Measurements from ENCODE around the gene UGT1A3. TPM values are rescaled to one million over a fixed set of nuclear protein-coding genes. Genes with fewer than 3 reads are reported as not detected.

Gene UGT1A3
- total and polyA plus RNA-seq, 3 experiments from 2014 or later: not detected

DNA sequence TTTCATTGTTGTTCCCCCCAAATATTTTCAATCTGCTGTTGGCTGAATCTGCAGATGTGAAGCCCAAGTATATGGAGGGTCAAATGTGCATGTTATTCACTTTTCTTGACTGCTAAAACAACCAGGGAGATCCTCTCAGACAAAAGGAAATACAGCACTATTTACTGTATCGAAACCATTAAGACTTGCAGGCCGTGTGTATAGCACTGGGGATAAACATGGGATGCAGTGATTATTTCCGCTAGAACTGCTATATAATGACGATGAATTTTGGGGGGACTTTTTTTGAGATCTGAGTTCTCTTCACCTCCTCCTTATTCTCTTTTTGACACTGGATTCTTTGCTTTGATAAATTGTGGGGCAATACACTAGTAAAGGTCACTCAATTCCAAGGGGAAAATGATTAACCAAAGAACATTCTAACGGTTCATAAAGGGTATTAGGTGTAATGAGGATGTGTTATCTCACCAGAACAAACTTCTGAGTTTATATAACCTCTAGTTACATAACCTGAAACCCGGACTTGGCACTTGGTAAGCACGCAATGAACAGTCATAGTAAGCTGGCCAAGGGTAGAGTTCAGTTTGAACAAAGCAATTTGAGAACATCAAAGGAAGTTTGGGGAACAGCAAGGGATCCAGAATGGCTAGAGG, 27.7 kb downstream of the UGT1A3 start:
- ChIA-PET CTCF (no interaction called here), POLR2A (no interaction called here)
- no peak overlapping the region for H3K4me3 Mint-ChIP-seq
- no peaks in the 10 kb centered on the region for H3K4me1 Mint-ChIP-seq
- H3K36me3 Mint-ChIP-seq: peaks cover 0 to 4% (median 0%) of the 10 kb centered on the region in 3 donors
- H3K27me3 Mint-ChIP-seq: peaks cover 5 to 34% of the 10 kb centered on the region in 2 donors
- no peaks in the 10 kb centered on the region for H3K9me3 ChIP-seq (ENCODE audit: low read length)
- no peak overlapping the region for H3K27ac Mint-ChIP-seq
- no peak for DNase-seq
- no peaks in the 10 kb centered on the region for H3K27me3 ChIP-seq (ENCODE audit: insufficient read depth, low read length, poor library complexity, severe bottlenecking)
- peaks cover 0 to 5% (median 4%) of the 10 kb centered on the region in 5 donors for H3K9me3 Mint-ChIP-seq
- no peaks in the 10 kb centered on the region for H3K36me3 ChIP-seq (ENCODE audit: insufficient read depth, low read length)
- no peaks in the 10 kb centered on the region for H3K4me1 ChIP-seq (ENCODE audit: insufficient read depth, low read length)
- H3K4me3 ChIP-seq (ENCODE audit: low read length): no peak overlapping the region
- no peak overlapping the region for H3K27ac ChIP-seq (ENCODE audit: low read depth, low read length)

DNA sequence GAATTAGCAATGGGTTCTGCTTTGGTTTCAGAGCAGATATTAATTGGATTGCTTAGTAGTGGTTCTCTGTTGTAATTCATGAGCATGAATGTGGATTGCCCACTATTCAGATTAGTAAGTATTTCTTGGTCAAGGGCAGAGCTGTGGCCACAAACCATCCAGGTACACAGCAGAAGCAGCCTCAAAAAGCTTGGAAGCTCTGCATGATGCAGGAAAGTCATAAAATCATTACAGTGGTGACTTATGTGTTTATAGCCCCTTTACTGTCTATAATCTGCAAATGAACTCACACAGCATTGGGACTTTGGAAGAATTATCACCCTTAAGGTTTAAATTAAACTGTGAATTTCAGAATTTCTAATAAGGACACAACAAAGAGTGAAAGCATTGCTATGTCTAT, 29.3 kb downstream of the UGT1A3 start:
- H3K36me3 ChIP-seq (ENCODE audit: insufficient read depth, low read length): no peaks in the 10 kb centered on the region
- ChIA-PET CTCF (no interaction called here), POLR2A (no interaction called here)
- no peak overlapping the region for H3K4me3 ChIP-seq (ENCODE audit: low read length)
- H3K27ac ChIP-seq (ENCODE audit: low read depth, low read length): no peak overlapping the region
- H3K27me3 Mint-ChIP-seq: peaks cover 5 to 24% of the 10 kb centered on the region in 2 donors
- no peaks in the 10 kb centered on the region for H3K4me1 ChIP-seq (ENCODE audit: insufficient read depth, low read length)
- peaks cover 0 to 4% (median 0%) of the 10 kb centered on the region in 5 donors for H3K9me3 Mint-ChIP-seq
- no peak overlapping the region for H3K27ac Mint-ChIP-seq
- H3K4me1 Mint-ChIP-seq: no peaks in the 10 kb centered on the region
- H3K4me3 Mint-ChIP-seq: no peak overlapping the region
- DNase-seq: no peak
- H3K36me3 Mint-ChIP-seq: no peaks in the 10 kb centered on the region
- H3K27me3 ChIP-seq (ENCODE audit: insufficient read depth, low read length, poor library complexity, severe bottlenecking): no peaks in the 10 kb centered on the region
- no peaks in the 10 kb centered on the region for H3K9me3 ChIP-seq (ENCODE audit: low read length)

DNA sequence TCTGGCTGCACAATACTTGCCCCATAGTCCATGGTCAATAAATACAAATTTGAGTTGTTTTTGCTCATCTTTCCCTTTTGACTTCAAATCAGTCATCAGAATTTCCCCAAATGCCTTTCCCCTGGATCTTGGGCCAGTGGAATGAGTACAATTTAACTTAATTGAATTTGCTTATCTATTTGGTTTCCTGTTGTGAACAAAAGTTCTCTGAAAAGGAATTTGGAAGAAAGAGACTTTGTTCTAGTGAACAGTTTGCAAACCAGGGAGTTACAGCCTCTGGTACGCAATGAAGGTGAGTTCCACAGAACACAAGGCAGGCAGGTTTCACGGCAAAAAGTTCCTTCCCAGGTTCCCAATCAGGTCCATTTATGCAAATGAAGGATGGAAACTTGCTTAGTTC, 30.0 kb downstream of the UGT1A3 start:
- ChIA-PET POLR2A (no interaction called here), CTCF (no interaction called here)
- H3K9me3 Mint-ChIP-seq: peaks cover 0 to 4% (median 0%) of the 10 kb centered on the region in 5 donors
- H3K4me3 ChIP-seq (ENCODE audit: low read length): no peak overlapping the region
- H3K27ac Mint-ChIP-seq: no peak overlapping the region
- no peaks in the 10 kb centered on the region for H3K4me1 ChIP-seq (ENCODE audit: insufficient read depth, low read length)
- H3K36me3 Mint-ChIP-seq: no peaks in the 10 kb centered on the region
- no peak for DNase-seq
- no peaks in the 10 kb centered on the region for H3K36me3 ChIP-seq (ENCODE audit: insufficient read depth, low read length)
- H3K9me3 ChIP-seq (ENCODE audit: low read length): no peaks in the 10 kb centered on the region
- no peaks in the 10 kb centered on the region for H3K4me1 Mint-ChIP-seq
- H3K27me3 ChIP-seq (ENCODE audit: insufficient read depth, low read length, poor library complexity, severe bottlenecking): no peaks in the 10 kb centered on the region
- no peak overlapping the region for H3K4me3 Mint-ChIP-seq
- peaks cover 6 to 24% of the 10 kb centered on the region in 2 donors for H3K27me3 Mint-ChIP-seq
- H3K27ac ChIP-seq (ENCODE audit: low read depth, low read length): no peak overlapping the region

DNA sequence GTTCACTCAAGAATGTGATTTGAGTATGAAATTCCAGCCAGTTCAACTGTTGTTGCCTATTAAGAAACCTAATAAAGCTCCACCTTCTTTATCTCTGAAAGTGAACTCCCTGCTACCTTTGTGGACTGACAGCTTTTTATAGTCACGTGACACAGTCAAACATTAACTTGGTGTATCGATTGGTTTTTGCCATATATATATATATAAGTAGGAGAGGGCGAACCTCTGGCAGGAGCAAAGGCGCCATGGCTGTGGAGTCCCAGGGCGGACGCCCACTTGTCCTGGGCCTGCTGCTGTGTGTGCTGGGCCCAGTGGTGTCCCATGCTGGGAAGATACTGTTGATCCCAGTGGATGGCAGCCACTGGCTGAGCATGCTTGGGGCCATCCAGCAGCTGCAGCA, 31.2 kb downstream of the UGT1A3 start, which contains the start of gene UGT1A1:
Gene UGT1A1 (plus strand): TSS at position 228 of the 400 bp plus-strand sequence. CDS start 18 bp downstream, at position 246.
- no peaks in the 10 kb centered on the region for H3K36me3 ChIP-seq (ENCODE audit: insufficient read depth, low read length)
- Mint-ChIP-seq H3K36me3 (no peaks in the 10 kb centered on the region), H3K9me3 (peaks cover 0 to 4% (median 0%) of the 10 kb centered on the region in 5 donors), H3K4me1 (no peaks in the 10 kb centered on the region), H3K4me3 (no peak within 1 kb of the TSS), H3K27me3 (peaks cover 4 to 29% of the 10 kb centered on the region in 2 donors), H3K27ac (no peak within 1 kb of the TSS)
- DNase-seq: no peak
- H3K27ac ChIP-seq (ENCODE audit: low read depth, low read length): no peak within 1 kb of the TSS
- H3K4me1 ChIP-seq (ENCODE audit: insufficient read depth, low read length): no peaks in the 10 kb centered on the region
- H3K4me3 ChIP-seq (ENCODE audit: low read length): no peak within 1 kb of the TSS
- CTCF ChIA-PET: no interaction called here
- POLR2A ChIA-PET: no interaction called here
- no peaks in the 10 kb centered on the region for H3K27me3 ChIP-seq (ENCODE audit: insufficient read depth, low read length, poor library complexity, severe bottlenecking)
- H3K9me3 ChIP-seq (ENCODE audit: low read length): no peaks in the 10 kb centered on the region

DNA sequence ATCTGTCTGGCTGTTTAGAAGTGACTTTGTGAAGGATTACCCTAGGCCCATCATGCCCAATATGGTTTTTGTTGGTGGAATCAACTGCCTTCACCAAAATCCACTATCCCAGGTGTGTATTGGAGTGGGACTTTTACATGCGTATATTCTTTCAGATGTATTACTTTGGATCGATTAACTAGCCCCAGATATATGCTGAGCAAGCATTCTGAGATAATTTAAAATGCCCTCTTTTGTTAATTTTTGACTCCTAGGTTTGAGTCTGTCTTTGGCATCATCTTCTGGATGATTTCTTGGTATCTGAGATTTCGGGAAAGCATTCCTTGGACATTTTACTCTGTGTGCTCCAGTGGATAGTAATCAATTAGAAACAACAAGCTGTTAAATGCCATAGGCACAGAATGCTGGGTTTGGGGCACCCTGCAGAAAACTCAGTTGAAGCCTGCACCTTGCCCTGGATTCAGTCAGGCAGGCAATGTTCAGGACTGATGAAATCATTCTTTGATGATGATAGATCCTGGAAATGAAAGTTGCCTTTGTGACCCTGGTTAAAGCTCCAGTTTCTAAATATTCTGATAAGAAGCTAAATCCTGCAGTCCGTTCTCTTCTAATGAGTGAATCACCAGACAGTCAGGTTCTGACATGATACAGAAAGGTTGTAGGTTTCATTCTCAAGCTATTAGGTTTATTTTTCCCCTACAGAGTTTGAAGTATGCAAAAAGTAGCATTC, 32.4 kb downstream of the UGT1A3 start:
- H3K4me1 Mint-ChIP-seq: no peaks in the 10 kb centered on the region
- no peaks in the 10 kb centered on the region for H3K36me3 Mint-ChIP-seq
- H3K9me3 Mint-ChIP-seq: peaks cover 0 to 6% (median 0%) of the 10 kb centered on the region in 5 donors
- peaks cover 8 to 34% of the 10 kb centered on the region in 2 donors for H3K27me3 Mint-ChIP-seq
- H3K4me1 ChIP-seq (ENCODE audit: insufficient read depth, low read length): no peaks in the 10 kb centered on the region
- POLR2A ChIA-PET: no interaction called here
- H3K27ac ChIP-seq (ENCODE audit: low read depth, low read length): no peak overlapping the region
- DNase-seq: no peak
- H3K4me3 Mint-ChIP-seq: no peak overlapping the region
- H3K27ac Mint-ChIP-seq: no peak overlapping the region
- no peaks in the 10 kb centered on the region for H3K36me3 ChIP-seq (ENCODE audit: insufficient read depth, low read length)
- CTCF ChIA-PET: no interaction called here
- no peaks in the 10 kb centered on the region for H3K27me3 ChIP-seq (ENCODE audit: insufficient read depth, low read length, poor library complexity, severe bottlenecking)
- H3K4me3 ChIP-seq (ENCODE audit: low read length): no peak overlapping the region
- H3K9me3 ChIP-seq (ENCODE audit: low read length): no peaks in the 10 kb centered on the region

DNA sequence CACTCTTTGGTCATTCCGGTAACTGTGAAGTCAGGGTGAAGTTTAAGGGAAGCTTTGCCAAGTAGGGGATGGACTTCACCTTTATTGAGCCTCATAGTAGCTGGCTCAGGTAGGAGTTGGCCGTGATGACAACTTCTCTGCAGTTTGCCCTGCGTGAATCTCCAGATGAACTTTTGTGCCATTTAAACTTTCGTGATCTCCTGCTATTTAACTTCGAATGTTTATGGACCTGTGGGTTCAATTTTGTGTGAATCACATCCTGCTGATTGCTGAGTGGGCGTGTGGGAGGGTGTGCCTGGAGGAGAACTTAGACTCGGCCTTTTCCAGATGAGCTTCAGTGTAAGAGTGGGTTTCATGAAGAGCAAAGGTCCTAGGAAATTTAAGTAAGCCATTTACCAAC, 35.4 kb downstream of the UGT1A3 start:
- Mint-ChIP-seq H3K36me3 (no peaks in the 10 kb centered on the region), H3K9me3 (peaks cover 0 to 2% (median 0%) of the 10 kb centered on the region in 5 donors), H3K27ac (no peak overlapping the region), H3K27me3 (peaks cover 10 to 43% of the 10 kb centered on the region in 2 donors), H3K4me3 (no peak overlapping the region), H3K4me1 (no peaks in the 10 kb centered on the region)
- H3K27ac ChIP-seq (ENCODE audit: low read depth, low read length): no peak overlapping the region
- H3K27me3 ChIP-seq (ENCODE audit: insufficient read depth, low read length, poor library complexity, severe bottlenecking): no peaks in the 10 kb centered on the region
- H3K36me3 ChIP-seq (ENCODE audit: insufficient read depth, low read length): no peaks in the 10 kb centered on the region
- CTCF ChIA-PET: no interaction called here
- no peak for DNase-seq
- POLR2A ChIA-PET: no interaction called here
- no peaks in the 10 kb centered on the region for H3K4me1 ChIP-seq (ENCODE audit: insufficient read depth, low read length)
- H3K9me3 ChIP-seq (ENCODE audit: low read length): no peaks in the 10 kb centered on the region
- H3K4me3 ChIP-seq (ENCODE audit: low read length): no peak overlapping the region

DNA sequence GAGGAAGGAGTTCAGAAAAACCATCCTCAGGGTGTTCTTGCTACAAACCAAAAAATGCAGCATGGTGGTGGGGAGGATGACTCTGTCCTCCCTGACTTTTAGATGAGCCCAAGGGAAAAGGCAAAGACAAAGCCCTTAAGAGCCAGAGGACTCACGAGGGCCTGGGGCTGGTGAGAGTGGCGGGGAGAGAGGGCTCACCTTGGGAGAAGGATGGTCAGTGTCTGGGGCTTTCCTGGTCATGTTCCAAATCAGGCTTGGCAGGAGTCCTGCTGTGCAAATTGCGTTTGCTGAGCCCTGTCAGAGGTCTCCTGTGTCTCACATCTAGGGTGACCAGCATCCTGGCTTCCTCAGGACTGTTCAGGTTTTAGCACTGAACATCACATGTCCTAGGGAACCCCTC, 35.9 kb downstream of the UGT1A3 start:
- CTCF ChIA-PET: no interaction called here
- Histone ChIP-seq H3K36me3 (ENCODE audit: insufficient read depth, low read length) (no peaks in the 10 kb centered on the region), H3K4me1 (ENCODE audit: insufficient read depth, low read length) (no peaks in the 10 kb centered on the region), H3K27ac (ENCODE audit: low read depth, low read length) (no peak overlapping the region), H3K4me3 (ENCODE audit: low read length) (no peak overlapping the region), H3K9me3 (ENCODE audit: low read length) (no peaks in the 10 kb centered on the region), H3K27me3 (ENCODE audit: insufficient read depth, low read length, poor library complexity, severe bottlenecking) (no peaks in the 10 kb centered on the region)
- Mint-ChIP-seq H3K27ac (no peak overlapping the region), H3K36me3 (no peaks in the 10 kb centered on the region), H3K9me3 (peaks cover 0 to 2% (median 0%) of the 10 kb centered on the region in 5 donors), H3K4me1 (no peaks in the 10 kb centered on the region), H3K27me3 (peaks cover 10 to 45% of the 10 kb centered on the region in 2 donors), H3K4me3 (no peak overlapping the region)
- no peak for DNase-seq
- POLR2A ChIA-PET: no interaction called here

DNA sequence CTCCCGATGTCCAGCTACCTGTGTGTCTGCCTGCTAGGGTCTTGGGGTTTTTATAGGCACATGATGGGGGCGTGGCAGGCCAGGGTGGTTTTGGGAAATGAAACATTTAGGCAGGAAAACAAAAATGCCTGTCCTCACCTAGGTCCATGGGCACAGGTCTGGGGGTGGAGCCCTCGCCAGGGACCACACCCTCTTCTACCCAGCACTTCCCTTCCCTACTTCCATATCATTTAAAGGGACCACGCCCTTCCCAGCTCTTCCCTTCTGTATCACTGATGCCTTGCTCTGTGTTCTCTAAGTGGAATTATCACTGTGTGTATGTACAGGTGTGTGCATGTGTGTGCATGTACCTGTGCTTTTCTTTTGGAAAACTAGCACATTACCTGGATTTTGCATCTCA, 37.6 kb downstream of the UGT1A3 start:
- no peaks in the 10 kb centered on the region for H3K36me3 Mint-ChIP-seq
- H3K4me1 ChIP-seq (ENCODE audit: insufficient read depth, low read length): no peaks in the 10 kb centered on the region
- no peak overlapping the region for H3K4me3 ChIP-seq (ENCODE audit: low read length)
- H3K36me3 ChIP-seq (ENCODE audit: insufficient read depth, low read length): no peaks in the 10 kb centered on the region
- no peak overlapping the region for H3K27ac Mint-ChIP-seq
- peaks cover 0 to 2% (median 0%) of the 10 kb centered on the region in 5 donors for H3K9me3 Mint-ChIP-seq
- H3K27ac ChIP-seq (ENCODE audit: low read depth, low read length): no peak overlapping the region
- no peaks in the 10 kb centered on the region for H3K9me3 ChIP-seq (ENCODE audit: low read length)
- no peak overlapping the region for H3K4me3 Mint-ChIP-seq
- POLR2A ChIA-PET: no interaction called here
- DNase-seq: no peak
- H3K27me3 ChIP-seq (ENCODE audit: insufficient read depth, low read length, poor library complexity, severe bottlenecking): no peaks in the 10 kb centered on the region
- peaks cover 12 to 45% of the 10 kb centered on the region in 2 donors for H3K27me3 Mint-ChIP-seq
- CTCF ChIA-PET: no interaction called here
- H3K4me1 Mint-ChIP-seq: no peaks in the 10 kb centered on the region

All from CD8-positive, alpha-beta memory T cell (primary cell).